Mesenchymal stem cell (in vitro differentiated cells and primary cell): ENCODE measurements around the gene TICAM1.

Experiments
- DNase-seq: peaks from one replicate; pipeline ENCODE4 v3.0.0-alpha.2; 2013
- H2AFZ ChIP-seq: one replicate; pipeline ENCODE4 v1.6.1; 2013; ENCODE audit warnings: low read depth, mild to moderate bottlenecking, control low read depth, inconsistent platforms, low read length, moderate library complexity
- H2AK5ac ChIP-seq: 2 replicates; pipeline ENCODE4 v1.6.1; 2013; ENCODE audit warnings: low read length, moderate library complexity, mild to moderate bottlenecking, inconsistent platforms; ENCODE audit not compliant: severe bottlenecking
- H2BK120ac ChIP-seq: one replicate; pipeline ENCODE4 v1.6.1; 2013; ENCODE audit warnings: low read depth, mild to moderate bottlenecking, inconsistent platforms, low read length, moderate library complexity
- H2BK12ac ChIP-seq, 2 experiments: one replicate each; pipeline ENCODE4 v1.6.1; 2013; ENCODE audit warnings: inconsistent platforms in 2 of 2, low read length in 2 of 2, mild to moderate bottlenecking in 2 of 2, moderate library complexity in 2 of 2, control low read depth in 1 of 2
- H2BK15ac ChIP-seq: one replicate; pipeline ENCODE4 v1.6.1; 2013; ENCODE audit warnings: mild to moderate bottlenecking, low read depth, inconsistent platforms; ENCODE audit not compliant: poor library complexity, severe bottlenecking
- H2BK5ac ChIP-seq: 2 replicates; pipeline ENCODE4 v1.6.1; 2013; ENCODE audit warnings: low read depth, mild to moderate bottlenecking, low read length, control low read depth, inconsistent platforms; ENCODE audit not compliant: poor library complexity, severe bottlenecking
- H3K14ac ChIP-seq, 2 experiments: one replicate each; pipeline ENCODE4 v1.6.1; 2013; ENCODE audit warnings: inconsistent platforms in 2 of 2, low read length in 2 of 2, control low read depth in 1 of 2, mild to moderate bottlenecking in 1 of 2, moderate library complexity in 1 of 2
- H3K18ac ChIP-seq, 2 experiments: one replicate each; pipeline ENCODE4 v1.6.1; 2013; ENCODE audit warnings: inconsistent platforms in 2 of 2, low read length in 2 of 2, control low read depth in 1 of 2, low read depth in 1 of 2, mild to moderate bottlenecking in 1 of 2
- H3K23ac ChIP-seq, 2 experiments: one replicate each; pipeline ENCODE4 v1.6.1; 2013; ENCODE audit warnings: inconsistent platforms in 2 of 2, low read length in 2 of 2, mild to moderate bottlenecking in 2 of 2, moderate library complexity in 2 of 2, control low read depth in 1 of 2
- H3K27ac ChIP-seq: 2 replicates; pipeline ENCODE4 v1.5.1; 2013; ENCODE audit warnings: mild to moderate bottlenecking, moderate library complexity, low read length, control low read depth, inconsistent platforms; ENCODE audit not compliant: poor library complexity, severe bottlenecking
- H3K27me3 ChIP-seq, 2 experiments: 2 replicates each; pipeline versions ENCODE4 v1.6.1 to v1.7.0; 2013; ENCODE audit warnings: low read length in 2 of 2, mild to moderate bottlenecking in 2 of 2, moderate library complexity in 2 of 2, control low read depth in 1 of 2, inconsistent platforms in 1 of 2; ENCODE audit not compliant: control insufficient read depth in 1 of 2, insufficient read depth in 1 of 2
- H3K36me3 ChIP-seq, 2 experiments: 2 replicates each; pipeline versions ENCODE4 v1.6.1 to v1.7.0; 2013; ENCODE audit warnings: low read length in 2 of 2, control low read depth in 1 of 2, inconsistent platforms in 1 of 2, low read depth in 1 of 2, mild to moderate bottlenecking in 1 of 2; ENCODE audit not compliant: insufficient read depth in 2 of 2, control insufficient read depth in 1 of 2
- H3K4ac ChIP-seq, 2 experiments: one replicate each; pipeline ENCODE4 v1.6.1; 2013; ENCODE audit warnings: inconsistent platforms in 2 of 2, low read length in 2 of 2, mild to moderate bottlenecking in 2 of 2, moderate library complexity in 2 of 2, control low read depth in 1 of 2, low read depth in 1 of 2
- H3K4me1 ChIP-seq: 2 replicates; pipeline ENCODE4 v1.6.1; 2013; ENCODE audit warnings: low read depth, low read length, control low read depth; ENCODE audit not compliant: control insufficient read depth, insufficient read depth
- H3K4me2 ChIP-seq: 2 replicates; pipeline ENCODE4 v1.6.1; 2013; ENCODE audit warnings: low read length, mild to moderate bottlenecking, inconsistent platforms; ENCODE audit not compliant: poor library complexity, severe bottlenecking
- H3K4me3 ChIP-seq, 2 experiments: 2 replicates each; pipeline versions ENCODE4 v1.5.1 to v1.7.0; 2013; ENCODE audit warnings: low read length in 2 of 2, mild to moderate bottlenecking in 2 of 2, control low read depth in 1 of 2, low read depth in 1 of 2; ENCODE audit not compliant: insufficient read depth in 1 of 2
- H3K79me1 ChIP-seq: replicated peaks from 2 replicates; pipeline ENCODE4 v1.6.1; 2013; ENCODE audit warnings: mild to moderate bottlenecking, control low read depth, low read length, inconsistent platforms; ENCODE audit not compliant: poor library complexity, severe bottlenecking
- H3K9ac ChIP-seq: 2 replicates; pipeline ENCODE4 v1.7.0; 2013; ENCODE audit warnings: mild to moderate bottlenecking, low read length, moderate library complexity
- H3K9me3 ChIP-seq: 2 replicates; pipeline ENCODE4 v1.7.0; 2013; ENCODE audit warnings: mild to moderate bottlenecking, low read length; ENCODE audit not compliant: control insufficient read depth
- H4K8ac ChIP-seq: one replicate; pipeline ENCODE4 v1.6.1; 2013; ENCODE audit warnings: inconsistent platforms, mild to moderate bottlenecking, low read length, moderate library complexity
- H4K91ac ChIP-seq: one replicate; pipeline ENCODE4 v1.6.1; 2013; ENCODE audit warnings: mild to moderate bottlenecking, low read length, inconsistent platforms
- WGBS: methylation state at CpG from one replicate; pipeline ENCODE4 v1.1.7; 2013; ENCODE audit warnings: mixed read lengths; 5-methylcytosine and 5-hydroxymethylcytosine counted together

Gene TICAM1

DNA sequence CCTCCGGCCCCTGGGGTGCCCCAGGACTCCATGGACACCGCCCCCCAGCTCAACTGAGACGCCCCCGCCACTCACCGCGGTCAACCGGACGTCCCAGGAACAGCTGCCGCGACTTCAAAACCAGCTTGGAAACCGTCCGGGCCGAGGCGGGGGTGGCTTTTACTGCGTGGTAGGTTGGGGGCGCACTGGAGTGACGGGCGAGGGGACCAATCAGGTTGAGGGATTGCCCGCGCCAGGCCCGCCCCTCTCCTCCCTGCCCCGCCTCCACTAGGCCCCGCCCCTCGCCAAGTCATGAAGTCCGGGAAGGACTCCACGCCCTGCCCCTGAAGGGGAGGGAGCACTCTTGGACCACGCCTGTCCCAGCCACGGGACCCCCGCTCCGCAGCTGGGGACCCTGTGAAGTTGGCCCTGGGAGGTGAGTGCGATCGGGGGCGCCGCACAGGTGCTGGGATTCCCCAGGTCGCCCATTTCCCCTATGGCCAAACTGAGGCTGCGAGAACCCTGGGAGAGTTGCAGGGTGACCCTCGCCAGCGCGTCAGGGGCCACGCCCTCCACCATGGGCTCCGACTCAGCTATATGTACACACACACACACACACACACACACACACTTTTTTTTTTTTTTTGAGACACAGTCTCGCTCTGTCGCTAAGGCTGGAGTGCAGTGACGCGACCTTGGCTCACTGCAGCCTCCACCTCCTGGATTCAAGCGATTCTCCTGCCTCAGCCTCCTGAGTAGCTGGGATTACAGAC is 36.2 kb upstream of the TICAM1 start, which contains the start of gene PLIN3:
Gene PLIN3 (minus strand): TSS at position 134 of the 752 bp plus-strand sequence. CDS start 6,273 bp downstream, outside the sequence.
- Histone ChIP-seq H4K91ac (peak within 1 kb of the TSS; percentile 73), H3K18ac (peak within 1 kb of the TSS; percentile 85 to 98), H3K79me1 (peaks cover 1% of the 10 kb centered on the region), H2BK120ac (peak within 1 kb of the TSS; percentile 88), H2BK12ac (peak within 1 kb of the TSS; percentile 80 to 90), H3K4me2 (peak within 1 kb of the TSS; percentile 83), H4K8ac (peak within 1 kb of the TSS; percentile 75), H2BK5ac (peak within 1 kb of the TSS; percentile 47), H2AFZ (peak within 1 kb of the TSS; percentile 86), H3K27me3 (no peaks in the 10 kb centered on the region), H3K4me3 (peak within 1 kb of the TSS; percentile 86 to 100), H2AK5ac (peak within 1 kb of the TSS; percentile 75), H3K14ac (peak within 1 kb of the TSS; percentile 77 to 82), H3K23ac (peak within 1 kb of the TSS in 1 of 2 experiments; percentile 93), H3K4ac (peak within 1 kb of the TSS; percentile 73 to 97), H3K27ac (peak within 1 kb of the TSS; percentile 79), H3K4me1 (peaks cover 23% of the 10 kb centered on the region), H2BK15ac (peak within 1 kb of the TSS; percentile 92), H3K9me3 (no peaks in the 10 kb centered on the region), H3K36me3 (peaks cover 12 to 13% of the 10 kb centered on the region in 2 experiments), H3K9ac (peak within 1 kb of the TSS; percentile 98)
- DNase-seq = peak; percentile 96
- WGBS = 13% methylated on average over 22 of the region's 46 CpGs

DNA sequence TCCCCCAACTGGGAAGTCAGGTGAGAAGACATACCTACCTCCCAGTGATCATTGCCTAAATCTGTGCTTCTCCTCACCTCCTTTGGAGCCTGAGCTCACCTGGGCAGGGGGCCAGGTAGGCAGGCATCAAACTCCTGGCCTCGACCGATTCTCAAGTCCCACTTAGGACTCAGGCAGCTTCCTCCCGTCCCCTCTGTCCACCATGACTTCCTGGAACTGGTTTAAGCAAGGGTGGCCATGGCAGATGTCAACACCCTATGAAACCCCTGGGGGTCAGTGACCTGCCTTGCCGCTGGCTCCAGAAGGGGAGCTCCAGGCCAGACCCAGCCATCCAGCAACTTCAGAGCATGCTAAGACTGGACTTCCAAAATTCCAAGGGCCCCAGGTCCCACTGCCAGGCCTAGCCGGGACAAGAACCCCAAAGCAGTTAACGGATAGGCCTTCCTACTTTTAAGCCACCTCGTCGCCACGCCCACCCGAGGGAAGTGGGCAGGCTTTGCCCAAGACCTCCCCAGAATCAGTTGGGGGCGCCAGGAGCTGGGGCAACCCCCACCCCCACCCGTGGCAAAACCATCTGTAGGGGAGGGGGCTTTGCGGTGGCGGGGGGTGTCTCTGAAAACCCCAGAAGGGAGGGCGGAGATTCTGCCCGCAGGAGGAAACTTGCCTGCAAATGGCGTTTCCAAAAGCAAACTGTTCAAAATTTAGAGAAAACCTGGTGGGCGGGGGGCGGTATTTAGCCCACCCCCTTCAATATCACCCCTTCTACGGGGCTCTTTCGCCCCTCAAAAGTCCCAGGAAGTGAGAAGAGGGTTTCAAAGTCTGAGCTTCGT is 35.3 kb upstream of the TICAM1 start:
- Histone ChIP-seq H3K23ac (peak overlapping the region in 1 of 2 experiments; percentile 93), H2BK15ac (peak overlapping the region; percentile 82), H3K4me1 (peaks cover 24% of the 10 kb centered on the region), H3K18ac (peak overlapping the region; percentile 58 to 72), H3K36me3 (peaks cover 17 to 22% of the 10 kb centered on the region in 2 experiments), H3K79me1 (peaks cover 3% of the 10 kb centered on the region), H2BK12ac (peak overlapping the region; percentile 18 to 28), H2AFZ (no peak overlapping the region), H3K4me3 (peak overlapping the region; percentile 86 to 100), H2BK120ac (peak overlapping the region; percentile 88), H3K27me3 (no peaks in the 10 kb centered on the region), H2BK5ac (peak overlapping the region; percentile 47), H4K8ac (peak overlapping the region; percentile 75), H4K91ac (no peak overlapping the region), H3K9ac (peak overlapping the region; percentile 98), H3K4ac (peak overlapping the region; percentile 15 to 82), H3K27ac (peak overlapping the region; percentile 79), H2AK5ac (peak overlapping the region; percentile 49), H3K4me2 (peak overlapping the region; percentile 30), H3K14ac (peak overlapping the region; percentile 49 to 77), H3K9me3 (no peaks in the 10 kb centered on the region)
- 23% methylated on average over 10 of the region's 22 CpGs for WGBS
- peak; percentile 66 for DNase-seq

DNA sequence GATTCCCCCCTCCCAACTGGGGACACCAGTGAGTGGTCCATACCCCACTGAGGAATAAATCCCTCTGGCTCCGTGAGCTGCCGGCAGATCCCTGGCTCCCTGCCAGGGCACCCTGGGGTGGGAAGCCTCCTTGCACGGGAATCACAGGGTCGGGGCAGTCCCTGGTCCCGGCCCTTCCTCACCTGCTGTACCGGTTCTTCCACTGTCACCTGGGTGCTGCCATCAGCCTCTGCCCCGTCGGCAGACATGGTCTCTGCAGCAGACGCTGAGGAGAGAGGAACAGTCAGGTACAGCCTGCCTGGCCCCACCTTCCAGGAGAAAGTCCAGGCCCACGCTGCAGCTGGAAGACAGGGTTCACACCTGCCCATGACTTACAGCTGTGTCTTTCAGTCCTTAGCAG is 29.6 kb upstream of the TICAM1 start:
- Histone ChIP-seq H4K8ac (no peak overlapping the region), H4K91ac (no peak overlapping the region), H3K4ac (peak overlapping the region in 1 of 2 experiments; percentile 2), H3K4me1 (peaks cover 16% of the 10 kb centered on the region), H2BK120ac (no peak overlapping the region), H2BK15ac (no peak overlapping the region), H2AFZ (no peak overlapping the region), H2AK5ac (no peak overlapping the region), H3K18ac (no peak overlapping the region), H3K9ac (peak overlapping the region; percentile 24), H3K79me1 (peaks cover 25% of the 10 kb centered on the region), H3K9me3 (no peaks in the 10 kb centered on the region), H3K27me3 (no peaks in the 10 kb centered on the region), H3K36me3 (peaks cover 67% of the 10 kb centered on the region in 2 experiments), H3K23ac (no peak overlapping the region), H3K27ac (no peak overlapping the region), H3K4me2 (no peak overlapping the region), H3K14ac (no peak overlapping the region), H2BK5ac (no peak overlapping the region), H2BK12ac (no peak overlapping the region), H3K4me3 (no peak overlapping the region)
- DNase-seq = no peak
- 96% methylated on average over 10 of the region's 10 CpGs for WGBS

DNA sequence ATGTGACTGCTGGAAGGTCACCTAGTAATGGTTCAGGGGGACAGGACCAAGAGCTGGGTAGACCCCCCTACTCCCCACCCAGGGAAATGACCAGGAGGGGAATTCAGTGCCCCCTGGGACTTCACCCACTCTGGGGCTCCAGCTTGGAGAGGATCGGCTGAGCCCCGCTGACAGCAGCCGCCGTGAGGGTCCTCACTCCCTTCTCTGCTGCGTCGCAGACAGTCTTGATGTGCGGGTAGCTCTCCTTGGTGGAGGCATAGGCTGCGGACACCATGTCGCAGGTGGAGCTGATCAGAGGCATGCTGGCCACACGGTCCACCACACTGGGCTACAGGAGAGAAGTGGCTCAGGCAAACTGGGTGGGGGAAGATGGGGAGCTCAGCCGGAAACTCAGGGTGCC is 28.2 kb upstream of the TICAM1 start:
- Histone ChIP-seq H3K36me3 (peaks cover 74 to 80% of the 10 kb centered on the region in 2 experiments), H4K8ac (peak overlapping the region; percentile 61), H3K4me3 (no peak overlapping the region), H2BK15ac (no peak overlapping the region), H3K23ac (no peak overlapping the region), H4K91ac (no peak overlapping the region), H3K4ac (no peak overlapping the region), H3K27me3 (no peaks in the 10 kb centered on the region), H3K79me1 (peaks cover 28% of the 10 kb centered on the region), H3K9me3 (no peaks in the 10 kb centered on the region), H2AK5ac (no peak overlapping the region), H2BK12ac (no peak overlapping the region), H3K4me1 (peaks cover 16% of the 10 kb centered on the region), H2AFZ (no peak overlapping the region), H3K4me2 (no peak overlapping the region), H2BK120ac (no peak overlapping the region), H3K27ac (no peak overlapping the region), H2BK5ac (no peak overlapping the region), H3K18ac (no peak overlapping the region), H3K9ac (no peak overlapping the region), H3K14ac (no peak overlapping the region)
- 97% methylated on average over 11 of the region's 11 CpGs for WGBS
- no peak for DNase-seq
